Middle frontal gyrus (tissue), 1 donor: ENCODE measurements around the gene PDXP.
"Not testable (repeated sequence)": the region's sequence is repeated elsewhere in the genome, so short reads cannot be mapped to it uniquely, and the experiment has no call there.

Experiments used
- DNase-seq: peaks from one replicate; pipeline ENCODE4 v3.0.0-alpha.2; 2015; ENCODE audit warnings: low spot score; ENCODE audit errors: extremely low spot score

PDXP gene, protein sequence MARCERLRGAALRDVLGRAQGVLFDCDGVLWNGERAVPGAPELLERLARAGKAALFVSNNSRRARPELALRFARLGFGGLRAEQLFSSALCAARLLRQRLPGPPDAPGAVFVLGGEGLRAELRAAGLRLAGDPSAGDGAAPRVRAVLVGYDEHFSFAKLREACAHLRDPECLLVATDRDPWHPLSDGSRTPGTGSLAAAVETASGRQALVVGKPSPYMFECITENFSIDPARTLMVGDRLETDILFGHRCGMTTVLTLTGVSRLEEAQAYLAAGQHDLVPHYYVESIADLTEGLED

DNA sequence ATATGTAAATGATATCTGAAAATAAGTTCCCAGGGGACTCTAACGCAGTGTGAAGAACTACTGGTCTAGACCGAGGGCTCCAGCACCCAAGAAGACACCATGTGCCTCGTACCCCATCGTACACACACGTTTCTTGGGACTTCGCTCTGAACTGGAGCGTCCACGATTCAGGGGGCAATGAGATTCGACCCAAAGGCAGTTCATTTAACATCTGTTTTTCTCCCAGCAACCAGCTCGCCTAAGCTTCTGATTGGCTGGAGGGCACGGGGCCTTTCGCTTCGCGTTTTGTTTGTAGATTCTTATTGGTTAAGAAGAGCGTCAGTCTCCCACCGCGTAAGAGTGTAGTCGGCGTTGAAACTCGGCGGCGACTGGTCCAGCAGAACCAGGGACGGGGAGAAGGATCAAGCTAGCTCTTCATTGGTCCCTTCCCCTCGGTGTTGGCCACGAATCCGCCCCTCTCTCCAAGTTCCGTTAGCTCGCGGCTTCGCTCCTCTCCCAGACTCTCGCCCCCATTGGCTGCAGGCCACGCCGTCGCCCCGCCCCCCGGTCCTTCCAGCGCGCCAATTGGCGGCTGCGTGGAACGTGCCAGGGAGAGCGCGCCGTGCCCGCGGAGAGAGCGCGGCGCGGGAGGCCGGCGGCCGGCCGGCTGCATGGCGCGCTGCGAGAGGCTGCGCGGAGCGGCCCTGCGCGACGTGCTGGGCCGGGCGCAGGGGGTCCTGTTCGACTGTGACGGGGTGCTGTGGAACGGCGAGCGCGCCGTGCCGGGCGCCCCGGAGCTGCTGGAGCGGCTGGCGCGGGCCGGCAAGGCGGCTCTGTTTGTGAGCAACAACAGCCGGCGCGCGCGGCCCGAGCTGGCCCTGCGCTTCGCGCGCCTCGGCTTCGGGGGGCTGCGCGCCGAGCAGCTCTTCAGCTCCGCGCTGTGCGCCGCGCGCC lies at the start of gene PDXP:
Gene PDXP, plus strand, starts transcription at position 591 of the 933 bp plus-strand sequence. Its CDS starts 60 bp downstream, at position 651.
- DNase-seq = peak; percentile 96

DNA sequence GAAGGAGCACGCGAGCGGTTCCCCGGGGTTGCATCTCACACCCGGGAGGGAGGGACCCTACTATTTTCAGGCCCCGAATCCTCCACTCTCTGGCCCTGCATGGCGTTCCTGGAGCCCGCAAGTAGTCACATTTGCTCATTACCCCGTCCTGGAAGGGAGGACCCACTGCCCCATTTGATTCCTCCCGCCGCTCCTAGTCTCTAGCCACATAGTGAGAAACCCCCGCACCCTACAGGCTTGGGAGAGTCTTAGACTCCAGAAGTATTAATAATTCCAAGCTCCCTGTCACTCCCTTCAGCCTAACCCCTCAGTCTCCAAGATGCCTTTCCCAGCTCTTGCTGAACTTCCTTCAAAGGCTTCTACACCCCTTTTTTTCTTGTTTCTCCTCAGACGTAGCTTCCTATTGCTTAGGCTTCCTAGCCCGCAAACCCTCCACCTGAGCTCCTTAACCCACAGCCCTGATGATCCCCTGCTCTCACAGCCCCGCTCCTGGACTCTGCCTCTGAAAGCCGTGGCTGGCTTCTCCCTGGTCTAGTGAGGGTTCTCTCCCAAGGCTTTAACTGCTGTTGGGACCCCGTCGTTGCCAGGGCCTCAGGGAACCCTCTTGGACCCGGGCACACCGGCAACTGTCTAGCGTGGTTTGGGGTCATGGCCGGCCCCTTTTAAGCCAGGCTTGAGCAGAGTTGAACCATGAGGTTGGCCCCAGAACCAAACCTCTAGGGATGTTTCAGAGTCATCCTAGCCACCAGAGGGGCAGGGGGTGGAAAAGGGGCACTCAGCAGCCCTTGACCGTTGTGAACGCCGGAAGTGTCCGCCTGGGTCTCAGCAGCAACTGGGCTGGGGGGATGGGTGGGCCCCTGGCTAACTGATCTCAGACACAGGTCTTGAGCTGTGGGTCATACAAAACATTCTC lies 49.0 kb upstream of the PDXP start:
- DNase-seq = no peak

DNA sequence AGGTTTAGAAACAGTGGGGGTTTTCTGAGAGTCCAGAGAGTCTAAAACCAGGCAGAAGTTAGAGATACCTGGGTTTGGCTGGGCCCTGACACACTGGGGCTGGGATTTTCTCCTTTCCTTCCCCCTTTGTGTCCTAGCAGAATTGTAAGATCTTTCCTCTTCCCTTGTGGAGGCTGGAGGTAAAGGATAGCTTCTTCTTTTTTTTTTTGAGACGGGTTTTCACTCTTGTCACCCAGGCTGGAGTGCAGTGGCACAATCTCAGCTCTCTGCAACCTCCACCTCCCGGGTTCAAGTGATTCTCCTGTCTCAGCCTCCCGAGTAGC lies 48.4 kb upstream of the PDXP start:
- DNase-seq = not testable (repeated sequence)

DNA sequence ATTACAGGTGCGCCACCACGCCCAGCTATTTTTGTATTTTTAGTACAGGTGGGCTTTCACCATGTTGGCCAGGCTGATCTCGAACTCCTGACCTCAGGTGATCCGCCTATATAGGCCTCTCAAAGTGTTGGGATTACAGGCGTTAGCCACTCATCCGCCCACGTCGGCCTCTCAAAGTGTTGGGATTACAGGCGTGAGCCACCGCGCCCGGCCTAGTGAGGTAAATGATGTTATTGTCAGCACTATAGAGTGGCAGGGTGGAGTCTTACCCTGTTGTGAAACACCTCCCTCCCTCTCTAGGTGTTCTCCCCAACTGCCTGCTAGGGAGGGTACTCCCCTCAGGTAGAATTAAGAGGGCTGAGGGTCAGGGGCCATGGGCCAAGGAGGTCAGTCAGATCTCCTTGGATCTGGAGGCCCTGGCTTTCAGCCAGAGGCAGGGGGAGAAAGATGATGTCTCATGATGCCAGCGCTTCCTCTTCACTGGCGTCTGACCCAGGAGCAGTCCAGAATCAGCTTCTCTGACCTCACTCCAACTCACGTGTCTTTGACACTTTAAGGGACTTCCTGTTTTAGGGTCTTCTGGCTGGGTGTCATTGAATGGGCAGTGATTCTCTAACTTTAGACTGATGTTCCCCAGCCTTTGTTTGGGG lies 47.9 kb upstream of the PDXP start:
- DNase-seq = no peak

DNA sequence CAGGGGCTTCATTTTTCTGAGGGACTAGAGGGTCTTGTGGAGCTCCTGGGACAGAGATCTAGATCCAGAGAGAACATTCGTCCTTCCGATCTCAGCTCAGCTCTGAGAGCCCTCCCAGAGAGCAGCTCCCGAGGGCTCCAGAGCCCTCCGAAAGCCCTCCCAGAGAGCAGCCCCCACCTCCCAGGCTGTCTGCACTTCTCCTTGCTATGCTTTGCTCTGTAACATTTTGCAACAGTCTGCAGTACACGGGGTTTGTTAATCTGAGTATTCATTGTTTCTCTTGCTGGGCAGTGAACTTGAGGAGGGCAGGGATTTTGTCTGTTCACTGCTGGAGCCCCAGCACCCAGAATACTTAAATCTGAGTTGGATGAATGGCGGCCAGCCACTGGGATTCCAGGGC lies 47.3 kb upstream of the PDXP start:
- no peak for DNase-seq

DNA sequence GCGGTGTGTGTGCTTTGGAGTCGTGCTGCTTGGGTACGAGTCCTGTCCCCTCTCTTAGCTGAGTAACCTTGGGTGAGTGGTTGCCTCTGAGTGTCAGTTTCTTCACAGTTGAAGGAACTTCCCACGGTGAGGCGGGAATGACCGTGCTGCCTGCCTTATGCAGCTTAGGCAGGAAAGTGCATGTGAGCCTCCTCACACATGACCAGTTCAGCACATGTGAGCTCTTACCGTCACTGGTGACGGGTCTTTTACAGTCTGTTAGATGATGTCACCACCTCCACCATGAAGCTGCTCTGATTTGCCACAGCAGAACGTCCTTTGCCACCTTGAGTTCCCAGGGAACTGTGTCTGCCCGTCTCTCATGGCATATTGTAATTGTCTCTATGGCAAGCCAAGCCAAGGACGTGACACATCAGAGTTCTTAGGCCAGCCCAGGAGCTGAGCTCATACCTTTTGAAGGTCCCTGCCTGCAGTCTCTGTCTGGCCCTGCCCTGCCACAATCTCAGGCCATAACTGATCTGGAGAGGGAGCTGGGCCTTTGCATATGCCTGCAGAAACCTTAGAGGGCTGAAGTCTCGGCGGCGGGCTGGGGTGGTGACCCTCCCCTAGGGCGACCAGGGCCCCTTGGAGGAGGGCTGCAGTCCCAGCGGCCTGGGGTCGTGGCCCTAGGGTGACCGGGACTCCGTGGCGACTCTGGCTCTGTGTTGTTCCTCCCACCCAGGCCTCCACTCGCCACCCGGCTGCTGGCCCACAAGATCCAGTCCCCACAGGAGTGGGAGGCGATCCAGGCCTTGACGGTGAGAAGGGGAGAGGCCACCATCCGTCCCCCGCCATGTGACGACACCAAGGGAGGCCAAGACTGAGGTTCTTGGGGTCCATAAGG lies 42.1 kb upstream of the PDXP start:
- DNase-seq = no peak

DNA sequence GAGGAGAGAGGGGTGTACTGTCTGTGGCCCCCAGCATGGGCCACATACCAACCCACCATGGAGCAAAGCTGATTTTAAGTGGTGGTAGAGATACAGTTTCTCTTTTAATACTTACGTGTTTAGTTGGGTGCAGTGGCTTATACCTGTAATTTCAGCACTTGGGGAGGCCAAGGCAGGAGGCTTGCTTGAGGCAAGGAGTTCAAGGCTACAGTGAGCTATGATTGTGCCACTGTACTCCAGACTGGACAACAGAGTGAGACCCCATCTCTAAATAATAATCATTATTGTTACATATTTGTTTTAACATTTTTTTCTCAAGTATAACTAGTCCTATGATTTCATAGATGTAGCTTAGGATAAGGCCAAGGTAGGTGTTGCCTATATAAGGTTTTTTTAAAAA lies 41.1 kb upstream of the PDXP start:
- no peak for DNase-seq

DNA sequence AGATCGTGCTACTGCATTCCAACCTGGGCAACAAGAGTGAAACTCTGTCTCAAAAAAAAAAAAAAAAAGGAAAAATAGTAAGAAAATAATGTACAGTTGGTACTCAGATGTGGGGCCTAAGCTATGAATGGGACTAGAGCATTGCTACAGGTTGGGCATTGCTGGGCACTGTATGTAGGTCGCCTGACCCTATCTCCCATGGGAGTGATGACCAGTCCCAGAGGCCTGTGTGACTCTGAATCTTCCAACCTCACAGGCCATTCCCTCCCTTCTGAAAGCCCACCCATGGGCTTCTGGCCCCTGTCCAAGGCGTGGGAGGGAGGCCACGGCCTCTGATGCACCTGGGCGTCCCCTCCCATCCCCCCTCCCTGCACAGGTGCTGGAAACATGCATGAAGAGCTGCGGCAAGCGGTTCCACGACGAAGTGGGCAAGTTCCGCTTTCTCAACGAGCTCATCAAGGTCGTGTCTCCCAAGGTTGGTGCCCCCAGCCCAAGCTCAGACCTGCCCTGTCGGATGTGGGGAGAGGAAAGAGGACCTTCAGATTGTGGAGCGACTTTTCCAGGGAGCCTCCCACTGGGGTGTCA lies 40.4 kb upstream of the PDXP start:
- no peak for DNase-seq

DNA sequence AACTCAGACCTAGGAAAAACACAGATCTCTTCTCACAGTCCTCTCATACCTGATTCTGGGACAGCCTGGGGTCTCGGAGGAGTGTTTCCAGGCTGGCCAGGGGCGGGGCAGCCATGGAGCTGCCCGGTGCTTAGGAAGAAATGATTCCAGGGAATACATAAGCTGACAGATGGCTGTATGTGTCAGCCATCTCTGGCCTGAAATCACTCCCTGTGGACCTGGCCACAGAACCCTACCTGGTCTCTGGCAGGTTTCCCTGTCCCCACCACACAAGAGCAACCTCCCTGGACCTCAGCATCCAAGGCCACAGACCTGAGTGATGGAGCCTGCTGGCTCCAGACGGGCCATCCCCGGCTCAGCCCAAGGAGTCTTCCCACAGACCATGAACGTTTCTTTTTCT lies 39.8 kb upstream of the PDXP start:
- DNase-seq = no peak

DNA sequence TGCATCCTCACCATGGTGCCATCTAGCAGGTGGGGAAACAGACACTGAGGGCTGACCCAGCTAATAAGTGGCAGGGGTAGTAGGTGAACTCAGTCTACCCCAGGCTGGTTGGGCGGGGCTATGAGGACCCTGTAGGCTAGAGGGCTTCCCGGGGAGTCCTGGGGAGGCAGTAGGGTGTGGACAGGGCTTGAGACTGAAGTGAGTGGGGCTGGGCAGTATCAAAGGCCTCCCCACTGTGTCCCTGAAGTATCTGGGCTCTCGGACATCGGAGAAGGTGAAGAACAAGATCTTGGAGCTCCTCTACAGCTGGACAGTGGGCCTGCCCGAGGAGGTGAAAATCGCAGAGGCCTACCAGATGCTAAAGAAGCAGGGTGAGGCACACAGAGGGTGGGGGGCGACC lies 38.5 kb upstream of the PDXP start:
- no peak for DNase-seq

DNA sequence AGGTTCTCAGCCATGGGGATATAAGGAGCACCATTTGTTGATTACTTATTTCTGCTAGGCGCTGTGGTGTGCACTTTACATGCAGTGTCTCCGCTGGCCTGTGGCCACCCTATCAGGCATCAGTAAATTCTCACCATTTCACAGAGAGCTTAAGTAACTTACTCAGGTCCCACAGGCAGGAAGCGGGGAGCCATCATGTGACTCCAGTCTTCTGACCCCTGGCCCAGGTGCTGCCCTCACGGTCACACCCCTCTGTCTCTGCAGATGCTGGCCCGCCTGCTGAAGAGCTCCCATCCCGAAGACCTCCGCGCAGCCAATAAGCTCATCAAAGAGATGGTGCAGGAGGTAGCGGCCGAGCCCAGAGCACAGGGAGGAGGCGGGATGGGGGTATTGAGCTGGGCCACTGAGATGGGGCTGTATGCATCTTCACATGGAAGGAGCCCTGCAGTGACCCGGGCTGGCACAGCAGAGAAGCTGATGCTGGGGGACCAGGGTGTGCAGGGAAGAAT lies 37.1 kb upstream of the PDXP start:
- no peak for DNase-seq

DNA sequence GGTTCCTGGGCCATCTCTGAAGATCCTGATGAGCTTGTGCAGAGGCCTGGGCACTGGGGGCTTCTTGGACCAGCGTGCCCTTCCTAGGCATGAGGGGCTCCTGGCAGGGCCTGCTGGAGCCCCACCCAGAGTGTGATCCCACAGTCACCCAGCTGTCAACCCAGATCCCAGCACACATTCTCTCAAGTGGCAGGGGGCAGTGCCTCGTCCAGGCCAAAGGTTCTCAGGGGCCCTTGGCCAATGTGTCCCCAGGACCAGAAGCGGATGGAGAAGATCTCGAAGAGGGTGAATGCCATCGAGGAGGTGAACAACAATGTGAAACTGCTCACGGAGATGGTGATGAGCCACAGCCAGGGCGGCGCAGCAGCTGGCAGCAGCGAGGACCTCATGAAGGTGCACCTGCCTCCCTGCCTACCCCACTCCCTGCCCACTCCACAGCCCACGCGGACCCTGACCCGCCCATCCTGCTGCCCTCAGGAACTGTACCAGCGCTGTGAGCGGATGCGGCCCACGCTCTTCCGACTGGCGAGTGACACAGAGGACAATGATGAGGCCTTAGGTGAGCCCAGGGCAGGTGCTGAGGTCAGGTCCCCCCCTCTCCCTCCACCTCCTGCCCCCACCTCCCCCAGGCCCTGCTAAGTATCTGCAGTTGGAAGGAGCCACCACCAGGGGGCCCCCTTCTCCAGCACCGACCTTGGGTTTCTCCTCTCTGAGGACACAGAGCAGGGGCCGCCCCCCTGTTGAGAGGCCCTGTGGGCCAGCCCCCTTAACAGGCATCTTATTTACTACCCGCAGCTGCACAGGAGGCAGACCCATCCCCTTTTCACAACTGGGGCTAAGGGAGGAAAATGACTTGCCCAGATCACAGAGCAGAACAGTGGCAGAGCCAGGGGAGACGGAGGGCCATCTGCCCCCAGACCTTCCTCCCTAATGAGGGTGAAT lies 35.2 kb upstream of the PDXP start:
- DNase-seq = no peak

DNA sequence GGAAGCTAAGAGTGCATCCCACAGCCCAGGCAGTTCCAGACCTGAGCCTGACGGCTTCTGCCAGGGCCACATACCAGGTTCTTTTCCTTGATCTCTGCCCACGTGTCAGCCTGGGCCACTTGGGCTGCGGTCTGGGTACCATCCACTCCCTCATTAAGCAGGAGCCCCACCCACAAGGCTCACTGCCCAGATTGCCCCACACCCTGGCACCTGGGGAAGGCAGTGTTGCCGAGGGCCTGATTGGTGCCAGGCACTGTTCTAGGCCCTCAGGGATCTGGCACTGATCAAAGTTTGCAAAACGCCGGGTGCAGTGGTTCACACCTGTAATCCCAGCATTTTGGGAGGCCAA lies 34.5 kb upstream of the PDXP start:
- no peak for DNase-seq

DNA sequence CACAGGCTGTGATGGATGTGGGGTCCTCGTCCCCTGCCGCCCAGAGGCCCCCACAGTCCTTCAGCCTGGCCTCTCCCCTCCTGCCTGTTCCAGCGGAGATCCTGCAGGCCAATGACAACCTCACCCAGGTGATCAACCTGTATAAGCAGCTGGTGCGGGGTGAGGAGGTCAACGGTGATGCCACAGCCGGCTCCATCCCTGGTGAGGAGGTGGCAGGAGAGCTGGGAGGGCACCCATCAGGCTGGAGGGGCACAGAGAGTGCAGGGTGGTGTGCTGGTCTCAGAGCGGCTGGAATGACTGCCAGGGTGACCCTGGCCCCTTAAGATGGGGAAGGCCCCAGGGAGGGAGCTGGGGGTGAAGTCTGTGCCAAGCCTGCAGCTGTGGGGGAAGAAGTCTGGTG lies 33.6 kb upstream of the PDXP start:
- no peak for DNase-seq

DNA sequence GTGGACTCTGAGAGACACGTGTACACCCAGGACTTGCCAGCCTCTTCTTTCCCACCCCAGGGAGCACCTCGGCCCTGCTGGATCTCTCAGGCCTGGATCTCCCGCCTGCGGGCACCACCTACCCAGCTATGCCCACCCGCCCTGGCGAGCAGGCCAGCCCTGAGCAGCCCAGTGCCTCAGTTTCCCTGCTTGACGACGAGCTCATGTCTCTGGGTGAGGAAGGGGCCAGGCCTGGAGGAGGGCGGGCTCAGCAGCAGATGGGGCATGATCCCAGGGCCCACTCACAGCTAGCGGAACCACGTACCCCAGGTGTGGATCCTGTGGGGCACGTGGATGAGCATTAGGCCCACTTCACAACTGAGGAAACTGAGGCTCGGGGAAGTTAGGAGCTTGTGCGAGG lies 32.8 kb upstream of the PDXP start:
- DNase-seq = no peak

DNA sequence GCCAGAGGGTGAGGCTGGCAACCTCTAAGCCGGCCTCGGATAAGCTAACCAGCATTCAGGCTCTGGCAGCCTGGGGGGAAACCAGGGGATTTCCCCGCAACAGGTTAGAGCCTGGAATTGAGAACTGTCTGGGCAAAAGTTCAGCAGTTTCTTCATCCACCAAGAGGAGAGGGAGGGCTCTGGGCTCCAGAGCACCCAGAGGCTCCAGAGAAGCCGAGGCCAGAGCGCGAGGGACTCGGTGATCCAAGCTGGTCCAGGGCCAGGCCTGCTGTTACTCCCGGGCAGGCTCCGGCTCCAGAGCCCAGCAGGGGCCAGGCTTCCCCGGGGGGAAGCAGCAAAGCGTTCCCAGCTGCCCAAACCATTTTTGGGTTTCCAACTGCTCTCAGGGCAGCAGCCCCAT lies 32.4 kb upstream of the PDXP start:
- DNase-seq = no peak

DNA sequence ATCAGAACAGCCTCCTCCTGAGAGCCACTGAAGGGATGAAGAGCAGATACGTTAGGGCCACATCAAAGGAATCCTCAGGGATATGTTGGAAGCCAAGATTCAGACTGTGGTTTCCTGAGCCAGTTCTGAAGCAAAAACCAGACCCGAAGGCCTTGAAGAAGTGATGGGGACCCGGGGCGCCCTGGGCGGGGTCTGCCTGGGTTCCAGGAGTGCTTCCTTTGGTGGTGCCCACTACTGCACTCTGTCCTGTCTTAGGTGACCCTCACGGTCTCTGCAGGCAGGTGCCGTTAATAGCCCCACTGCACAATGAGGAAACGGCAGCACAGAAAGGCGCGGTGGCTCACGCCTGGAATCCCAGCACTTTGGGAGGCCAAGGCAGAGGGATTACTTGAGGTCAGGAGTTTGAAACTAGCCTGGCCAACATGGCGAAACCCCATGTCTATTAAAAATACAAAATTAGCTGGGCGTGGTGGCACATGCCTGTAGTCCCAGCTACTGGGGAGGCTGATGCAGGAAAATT lies 31.9 kb upstream of the PDXP start:
- no peak for DNase-seq

DNA sequence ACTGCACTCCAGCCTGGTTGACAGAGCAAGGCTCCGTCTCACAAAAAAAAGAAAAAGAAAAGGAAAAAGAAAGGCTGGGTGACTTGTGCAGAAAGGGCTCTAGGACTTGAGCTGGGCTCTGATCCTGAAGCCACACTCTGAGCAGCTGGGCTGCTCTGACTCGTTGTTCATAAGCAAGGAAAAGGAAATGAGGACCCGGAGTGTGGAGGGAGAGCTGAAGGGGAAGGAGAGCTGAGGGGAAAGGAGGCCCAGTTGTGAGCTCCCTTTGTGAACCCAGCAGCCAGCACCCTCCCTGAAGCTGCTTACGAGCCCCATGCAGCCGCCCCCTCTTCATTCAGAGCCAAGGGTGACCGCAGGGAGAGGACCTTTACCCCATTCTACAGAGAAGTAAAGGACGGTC lies 31.4 kb upstream of the PDXP start:
- DNase-seq = no peak
